Bronchial smooth muscle cell (primary cell): ENCODE measurements around the gene CRIM1. TPM values are rescaled to one million over a fixed set of nuclear protein-coding genes. Genes with fewer than 3 reads are reported as not detected.

Source experiments
- total RNA-seq: library from RNA; depleted of rRNA; stranded (reverse); fragments of >200 nt; gene quantifications from 2 replicates; pipeline ENCODE4 v1.2.1, GENCODE V29; 2014

CRIM1 gene, protein sequence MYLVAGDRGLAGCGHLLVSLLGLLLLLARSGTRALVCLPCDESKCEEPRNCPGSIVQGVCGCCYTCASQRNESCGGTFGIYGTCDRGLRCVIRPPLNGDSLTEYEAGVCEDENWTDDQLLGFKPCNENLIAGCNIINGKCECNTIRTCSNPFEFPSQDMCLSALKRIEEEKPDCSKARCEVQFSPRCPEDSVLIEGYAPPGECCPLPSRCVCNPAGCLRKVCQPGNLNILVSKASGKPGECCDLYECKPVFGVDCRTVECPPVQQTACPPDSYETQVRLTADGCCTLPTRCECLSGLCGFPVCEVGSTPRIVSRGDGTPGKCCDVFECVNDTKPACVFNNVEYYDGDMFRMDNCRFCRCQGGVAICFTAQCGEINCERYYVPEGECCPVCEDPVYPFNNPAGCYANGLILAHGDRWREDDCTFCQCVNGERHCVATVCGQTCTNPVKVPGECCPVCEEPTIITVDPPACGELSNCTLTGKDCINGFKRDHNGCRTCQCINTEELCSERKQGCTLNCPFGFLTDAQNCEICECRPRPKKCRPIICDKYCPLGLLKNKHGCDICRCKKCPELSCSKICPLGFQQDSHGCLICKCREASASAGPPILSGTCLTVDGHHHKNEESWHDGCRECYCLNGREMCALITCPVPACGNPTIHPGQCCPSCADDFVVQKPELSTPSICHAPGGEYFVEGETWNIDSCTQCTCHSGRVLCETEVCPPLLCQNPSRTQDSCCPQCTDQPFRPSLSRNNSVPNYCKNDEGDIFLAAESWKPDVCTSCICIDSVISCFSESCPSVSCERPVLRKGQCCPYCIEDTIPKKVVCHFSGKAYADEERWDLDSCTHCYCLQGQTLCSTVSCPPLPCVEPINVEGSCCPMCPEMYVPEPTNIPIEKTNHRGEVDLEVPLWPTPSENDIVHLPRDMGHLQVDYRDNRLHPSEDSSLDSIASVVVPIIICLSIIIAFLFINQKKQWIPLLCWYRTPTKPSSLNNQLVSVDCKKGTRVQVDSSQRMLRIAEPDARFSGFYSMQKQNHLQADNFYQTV
- total RNA-seq = 63.9 and 74.7 TPM in 2 replicates

DNA sequence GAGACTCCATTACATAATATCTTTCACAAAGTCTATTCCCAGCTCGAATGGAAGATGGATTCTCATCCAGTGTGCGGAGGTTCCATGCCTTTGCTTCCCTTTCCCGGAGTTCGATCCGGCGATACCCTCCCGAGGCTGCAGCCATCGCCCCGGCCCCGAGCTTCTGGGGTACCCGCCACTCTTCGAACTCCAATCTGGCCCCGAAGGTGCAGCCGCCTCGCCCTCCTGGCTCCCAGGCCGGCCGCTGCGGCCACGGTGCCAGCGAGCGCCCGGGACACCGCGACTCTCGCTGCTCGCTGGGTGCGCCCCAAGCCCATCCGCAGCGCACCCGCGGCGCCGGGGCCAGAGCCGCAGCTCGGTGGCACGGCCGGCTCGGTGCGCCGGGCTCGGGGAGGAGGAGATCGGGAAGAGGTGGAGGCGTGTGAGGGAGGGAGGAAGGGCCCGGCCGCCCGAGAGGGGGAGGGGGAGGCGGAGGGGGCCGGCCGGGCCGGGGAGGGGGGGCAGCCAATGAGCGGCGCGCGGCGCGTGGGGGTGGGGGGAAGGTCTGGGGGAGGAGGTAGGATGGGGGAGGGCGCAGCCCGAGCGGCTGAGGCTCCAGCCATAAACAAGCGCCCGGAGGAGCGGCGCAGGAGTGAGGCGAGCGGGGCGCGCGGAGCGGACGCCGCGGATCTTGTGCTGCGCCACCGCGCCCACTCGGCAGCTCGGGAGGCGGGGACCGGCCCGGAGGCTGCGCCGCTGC, at the start of gene CRIM1:
CRIM1 (plus strand) TSS at position 628 of the 739 bp plus-strand sequence. CDS start 515 bp downstream, outside the sequence.

DNA sequence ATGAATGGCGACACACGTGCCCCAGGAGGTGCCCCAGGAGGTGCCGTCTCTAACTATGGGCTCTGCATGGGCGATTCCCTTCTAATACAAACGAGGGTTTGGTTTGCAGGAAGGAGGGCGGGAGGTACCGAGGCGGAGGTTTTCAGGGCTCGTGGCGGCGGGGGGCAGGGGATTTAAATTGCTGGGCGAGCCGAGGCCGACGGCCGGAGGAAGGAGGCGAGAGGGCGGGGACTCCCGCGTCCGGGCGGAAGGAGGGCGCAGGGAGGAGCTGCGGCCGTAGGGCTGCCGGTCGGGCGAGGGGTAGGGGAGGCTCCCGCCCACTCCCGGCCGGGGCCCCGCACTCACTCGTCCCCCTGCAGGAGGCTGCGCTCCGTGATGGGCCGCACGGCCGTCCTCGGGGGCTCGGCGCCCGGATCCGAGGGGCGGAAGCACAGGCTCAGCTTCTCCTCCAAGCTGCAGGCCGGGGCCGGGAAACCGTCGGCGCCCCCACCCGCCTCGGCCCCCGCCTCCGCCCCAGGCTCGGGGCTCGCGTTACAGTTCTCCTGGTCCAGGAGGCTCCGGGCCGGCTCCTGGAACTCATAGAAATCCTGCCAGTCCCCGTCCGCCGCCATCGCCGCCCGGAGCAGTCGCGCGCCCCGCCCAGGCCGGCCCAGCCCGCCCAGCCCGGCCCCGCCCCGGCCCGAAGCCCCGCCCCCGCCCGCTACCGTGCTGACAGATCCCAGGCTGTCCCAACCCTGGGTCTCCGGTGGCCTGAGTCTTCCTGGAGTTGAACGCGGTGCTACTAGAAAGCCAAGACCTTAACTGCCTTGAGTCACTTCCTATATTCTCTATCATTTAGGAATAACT, 242.2 kb downstream of the CRIM1 start, which contains the start of gene FEZ2:
FEZ2 (minus strand) TSS at position 637 of the 846 bp plus-strand sequence; CDS start at position 611, 26 bp downstream.

Other genes starting within 250 kb of the CRIM1 start
- 42.2 and 46.3 TPM in 2 replicates for gene FEZ2, start 242.4 kb downstream of the CRIM1 start, total RNA-seq